ENCODE results near the gene NECTIN1. TPM values are rescaled to one million over a fixed set of nuclear protein-coding genes. Genes with fewer than 3 reads are reported as not detected.

NECTIN1 gene
- total RNA-seq, 1 donor from 2014 or later: 10.4 TPM

DNA sequence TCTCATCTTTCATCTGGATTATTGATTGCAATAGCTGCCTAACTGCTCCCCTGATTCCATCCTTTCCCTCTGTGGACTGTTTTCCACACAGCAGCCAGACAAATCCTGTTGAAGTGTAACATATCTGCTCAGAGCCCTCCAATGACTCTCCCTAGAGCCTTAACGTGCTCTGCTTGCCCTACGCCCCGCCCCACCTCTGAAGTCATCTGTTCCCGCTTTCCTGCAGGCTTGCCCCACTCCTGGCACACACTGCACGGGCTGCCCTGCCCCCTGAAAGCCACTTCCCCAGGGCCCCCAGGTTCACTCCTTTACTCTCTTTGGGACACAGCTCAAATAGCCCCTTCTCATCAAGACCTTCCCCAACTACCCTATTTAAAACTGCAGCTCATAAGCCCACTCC, 59.5 kb downstream of the NECTIN1 start:
- ATAC-seq: no peak
- H3K36me3 ChIP-seq: no peaks in the 10 kb centered on the region
- intact Hi-C loops (cut with DNase I): no loop called here

DNA sequence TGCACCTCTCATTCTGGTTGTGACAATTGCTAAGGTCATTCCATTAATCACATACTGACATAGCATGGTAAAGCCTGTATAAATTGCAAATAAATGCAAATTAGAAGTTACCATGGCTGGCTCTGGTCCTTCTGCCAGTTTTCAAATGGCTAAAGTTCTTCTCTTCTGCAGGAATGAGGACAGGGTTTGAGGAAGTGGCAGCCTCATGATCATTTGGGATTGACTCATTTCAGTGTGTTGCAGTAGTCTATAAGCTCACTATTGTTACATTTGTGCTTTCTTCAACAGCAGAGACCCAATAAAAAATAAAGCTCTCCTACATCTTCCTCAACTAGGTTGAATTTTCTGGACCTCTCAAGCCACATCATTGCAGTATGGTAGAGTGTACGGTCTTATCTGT, 60.3 kb downstream of the NECTIN1 start:
- Histone ChIP-seq H3K9me3 (no peaks in the 10 kb centered on the region), H3K4me1 (peaks cover 9% of the 10 kb centered on the region), H3K27ac (no peak overlapping the region), H3K27me3 (no peaks in the 10 kb centered on the region), H3K4me3 (no peak overlapping the region), H3K36me3 (no peaks in the 10 kb centered on the region)
- TF ChIP-seq, protein P1, sequence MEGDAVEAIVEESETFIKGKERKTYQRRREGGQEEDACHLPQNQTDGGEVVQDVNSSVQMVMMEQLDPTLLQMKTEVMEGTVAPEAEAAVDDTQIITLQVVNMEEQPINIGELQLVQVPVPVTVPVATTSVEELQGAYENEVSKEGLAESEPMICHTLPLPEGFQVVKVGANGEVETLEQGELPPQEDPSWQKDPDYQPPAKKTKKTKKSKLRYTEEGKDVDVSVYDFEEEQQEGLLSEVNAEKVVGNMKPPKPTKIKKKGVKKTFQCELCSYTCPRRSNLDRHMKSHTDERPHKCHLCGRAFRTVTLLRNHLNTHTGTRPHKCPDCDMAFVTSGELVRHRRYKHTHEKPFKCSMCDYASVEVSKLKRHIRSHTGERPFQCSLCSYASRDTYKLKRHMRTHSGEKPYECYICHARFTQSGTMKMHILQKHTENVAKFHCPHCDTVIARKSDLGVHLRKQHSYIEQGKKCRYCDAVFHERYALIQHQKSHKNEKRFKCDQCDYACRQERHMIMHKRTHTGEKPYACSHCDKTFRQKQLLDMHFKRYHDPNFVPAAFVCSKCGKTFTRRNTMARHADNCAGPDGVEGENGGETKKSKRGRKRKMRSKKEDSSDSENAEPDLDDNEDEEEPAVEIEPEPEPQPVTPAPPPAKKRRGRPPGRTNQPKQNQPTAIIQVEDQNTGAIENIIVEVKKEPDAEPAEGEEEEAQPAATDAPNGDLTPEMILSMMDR (IDR thresholded peaks at IDR 0.05): no peak
- ATAC-seq: no peak
- intact Hi-C loops (cut with DNase I): no loop called here
- DNase-seq: no peak

More for the DNA sequence above, 59.5 kb downstream of the NECTIN1 start:
- DNase-seq: no peak
- H3K4me1 ChIP-seq: peaks cover 15% of the 10 kb centered on the region
- no peaks in the 10 kb centered on the region for H3K27me3 ChIP-seq
- H3K9me3 ChIP-seq: no peaks in the 10 kb centered on the region
- no peak overlapping the region for H3K4me3 ChIP-seq
- no peak overlapping the region for H3K27ac ChIP-seq
- TF ChIP-seq, protein P1 (IDR thresholded peaks at IDR 0.05): no peak

- DNase-seq: peak; percentile 89
- no peak overlapping the region for H3K27ac ChIP-seq
- H3K4me1 ChIP-seq: peaks cover 5% of the 10 kb centered on the region
- H3K27me3 ChIP-seq: no peaks in the 10 kb centered on the region
- H3K9me3 ChIP-seq: no peaks in the 10 kb centered on the region
- TF ChIP-seq, protein P1 (IDR thresholded peaks at IDR 0.05): peak; percentile 98
- ATAC-seq: peak; percentile 95
- H3K4me3 ChIP-seq: no peak overlapping the region
- intact Hi-C loops (cut with DNase I): no loop called here
- no peaks in the 10 kb centered on the region for H3K36me3 ChIP-seq
Measured at GRCh38 chr11:119666463-119667131, 62.4 kb downstream of the NECTIN1 start.

DNA sequence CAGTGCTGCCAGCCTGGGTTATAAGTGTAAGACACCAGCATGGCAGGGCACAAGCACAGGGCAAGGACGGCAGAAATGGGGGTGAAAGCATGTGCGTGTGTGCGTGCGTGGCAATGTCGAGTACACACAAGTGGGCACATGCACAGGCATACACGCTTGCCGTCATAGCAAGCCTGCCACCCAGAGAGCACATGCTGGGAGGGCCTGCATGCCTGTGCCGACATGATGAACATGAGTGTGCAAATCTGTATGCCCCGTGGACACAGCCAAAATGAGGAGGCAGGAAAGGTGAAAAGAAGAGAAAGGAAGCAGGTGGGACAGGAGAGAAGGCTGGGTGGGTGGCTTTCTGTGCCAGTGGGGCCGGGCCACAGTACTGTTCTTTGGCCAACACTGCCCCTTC, 62.9 kb downstream of the NECTIN1 start:
- ATAC-seq: no peak
- intact Hi-C loops (cut with DNase I): no loop called here
- Histone ChIP-seq H3K27me3 (no peaks in the 10 kb centered on the region), H3K36me3 (no peaks in the 10 kb centered on the region), H3K4me1 (no peaks in the 10 kb centered on the region), H3K27ac (no peak overlapping the region), H3K4me3 (no peak overlapping the region), H3K9me3 (no peaks in the 10 kb centered on the region)
- TF ChIP-seq, protein P1 (IDR thresholded peaks at IDR 0.05): no peak
- no peak for DNase-seq

DNA sequence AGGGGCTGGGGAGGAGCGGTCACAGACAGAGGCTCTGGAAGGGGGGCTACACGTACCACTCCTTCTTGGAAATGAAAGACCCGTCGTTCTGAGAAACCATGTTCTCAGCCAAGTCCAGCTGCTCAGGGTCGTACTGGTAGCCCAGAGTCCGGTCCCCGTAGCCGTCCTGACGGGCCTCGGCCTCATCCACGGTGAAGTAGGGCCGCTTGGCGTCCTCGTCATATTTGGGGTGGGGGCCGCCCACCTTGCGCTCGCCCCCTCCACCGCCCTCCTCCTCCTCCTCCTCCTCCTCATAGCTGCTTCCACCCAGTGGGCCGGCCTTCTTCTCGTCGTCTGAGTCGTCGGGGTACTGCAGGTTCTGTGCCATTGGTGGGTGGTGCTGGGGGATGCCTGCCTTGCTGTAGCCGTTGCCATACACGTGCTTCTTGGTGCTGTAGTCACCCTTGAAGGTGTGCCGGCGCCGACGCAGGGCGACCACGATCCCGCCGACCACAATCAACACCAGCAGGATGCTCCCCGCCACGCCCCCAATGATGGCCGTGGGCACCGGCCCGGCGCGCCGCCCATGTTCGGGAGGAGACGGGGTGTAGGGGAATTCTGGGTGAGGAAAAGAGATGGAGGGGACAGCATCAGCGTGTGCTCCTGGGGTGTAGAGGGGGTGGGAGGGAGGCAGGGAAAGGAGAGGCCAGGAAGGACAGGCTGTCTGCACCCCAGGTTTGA, 64.1 kb downstream of the NECTIN1 start:
- H3K27ac ChIP-seq: no peak overlapping the region
- H3K4me3 ChIP-seq: no peak overlapping the region
- no peaks in the 10 kb centered on the region for H3K27me3 ChIP-seq
- TF ChIP-seq, protein P1 (IDR thresholded peaks at IDR 0.05): no peak
- intact Hi-C loops (cut with DNase I): loop anchor here (5.0 kb wide), 1 partner anchor 442 kb away; no protein-coding TSS in a partner anchor
- DNase-seq (no peak), ATAC-seq (no peak)
- no peaks in the 10 kb centered on the region for H3K9me3 ChIP-seq
- no peaks in the 10 kb centered on the region for H3K36me3 ChIP-seq
- H3K4me1 ChIP-seq: no peaks in the 10 kb centered on the region
